MM.1S (cell line): ENCODE measurements around the gene GUCY2C.

Source experiments
- DNase-seq: peaks from one replicate; pipeline ENCODE4 v3.0.0-alpha.2; 2015
- H2AFZ ChIP-seq: fragments of 300-600 bp; sonication (generic); 2 replicates; pipeline ENCODE4 v1.6.0; 2016; ENCODE audit warnings: antibody characterized with exemption, low read length
- H3F3A ChIP-seq: fragments of 300-600 bp; sonication (generic); 2 replicates; pipeline ENCODE4 v1.6.1; 2016; ENCODE audit warnings: mild to moderate bottlenecking, antibody characterized with exemption, low read length, moderate library complexity, mixed read lengths; ENCODE audit not compliant: insufficient read depth
- H3K27ac ChIP-seq: fragments of 300-600 bp; sonication (generic); 2 replicates; pipeline ENCODE4 v1.5.1; 2016; ENCODE audit warnings: mild to moderate bottlenecking, low read length
- H3K27me3 ChIP-seq: fragments of 300-600 bp; sonication (generic); replicated peaks from 2 replicates; pipeline ENCODE4 v1.6.0; 2016; ENCODE audit warnings: low read length; ENCODE audit not compliant: insufficient read depth
- H3K36me3 ChIP-seq: fragments of 300-600 bp; sonication (generic); replicated peaks from 2 replicates; pipeline ENCODE4 v1.6.1; 2016; ENCODE audit warnings: mild to moderate bottlenecking, low read length, mixed read lengths; ENCODE audit not compliant: insufficient read depth
- H3K4me1 ChIP-seq: fragments of 300-600 bp; sonication (generic); 2 replicates; pipeline ENCODE4 v1.6.1; 2016; ENCODE audit warnings: low read length, mixed read lengths
- H3K4me2 ChIP-seq: fragments of 300-600 bp; sonication (generic); 2 replicates; pipeline ENCODE4 v1.6.0; 2016; ENCODE audit warnings: low read depth, low read length
- H3K4me3 ChIP-seq: fragments of 300-600 bp; sonication (generic); 2 replicates; pipeline ENCODE4 v1.5.1; 2016; ENCODE audit warnings: low read length, mixed read lengths
- H3K79me2 ChIP-seq: fragments of 300-600 bp; sonication (generic); 2 replicates; pipeline ENCODE4 v1.6.1; 2016; ENCODE audit warnings: mixed run types, low read length, mixed read lengths
- H3K9ac ChIP-seq: fragments of 300-600 bp; sonication (generic); 2 replicates; pipeline ENCODE4 v1.6.1; 2016; ENCODE audit warnings: low read length, mixed read lengths
- H3K9me2 ChIP-seq: fragments of 300-600 bp; sonication (generic); replicated peaks from 2 replicates; pipeline ENCODE4 v1.6.1; 2016; ENCODE audit warnings: mild to moderate bottlenecking, low read length, mixed read lengths; ENCODE audit not compliant: insufficient read depth
- H3K9me3 ChIP-seq: fragments of 300-600 bp; sonication (generic); replicated peaks from 2 replicates; pipeline ENCODE4 v1.6.1; 2016; ENCODE audit warnings: mild to moderate bottlenecking, low read length, mixed read lengths; ENCODE audit not compliant: insufficient read depth
- H4K20me1 ChIP-seq: fragments of 300-600 bp; sonication (generic); 2 replicates; pipeline ENCODE4 v1.6.1; 2016; ENCODE audit warnings: mild to moderate bottlenecking, low read length, moderate library complexity, mixed read lengths; ENCODE audit not compliant: insufficient read depth
- EZH2 ChIP-seq: fragments of 300-600 bp; sonication (generic); optimal IDR thresholded peaks from 2 replicates; pipeline ENCODE3; 2017; ENCODE audit warnings: low read depth, mild to moderate bottlenecking, antibody characterized with exemption, low read length, mixed read lengths
- EZH2phosphoT487 ChIP-seq: fragments of 300-600 bp; sonication (generic); IDR thresholded peaks from 2 replicates; pipeline ENCODE4 v1.6.1; 2018; ENCODE audit warnings: antibody characterized with exemption, low read length
- TF ChIP-seq, protein P1 (sequence below): fragments of 300-600 bp; sonication (generic); IDR thresholded peaks from 2 replicates; pipeline ENCODE4 v1.5.1; 2016; ENCODE audit warnings: antibody characterized with exemption, low read length, mixed read lengths

The GUCY2C gene

DNA sequence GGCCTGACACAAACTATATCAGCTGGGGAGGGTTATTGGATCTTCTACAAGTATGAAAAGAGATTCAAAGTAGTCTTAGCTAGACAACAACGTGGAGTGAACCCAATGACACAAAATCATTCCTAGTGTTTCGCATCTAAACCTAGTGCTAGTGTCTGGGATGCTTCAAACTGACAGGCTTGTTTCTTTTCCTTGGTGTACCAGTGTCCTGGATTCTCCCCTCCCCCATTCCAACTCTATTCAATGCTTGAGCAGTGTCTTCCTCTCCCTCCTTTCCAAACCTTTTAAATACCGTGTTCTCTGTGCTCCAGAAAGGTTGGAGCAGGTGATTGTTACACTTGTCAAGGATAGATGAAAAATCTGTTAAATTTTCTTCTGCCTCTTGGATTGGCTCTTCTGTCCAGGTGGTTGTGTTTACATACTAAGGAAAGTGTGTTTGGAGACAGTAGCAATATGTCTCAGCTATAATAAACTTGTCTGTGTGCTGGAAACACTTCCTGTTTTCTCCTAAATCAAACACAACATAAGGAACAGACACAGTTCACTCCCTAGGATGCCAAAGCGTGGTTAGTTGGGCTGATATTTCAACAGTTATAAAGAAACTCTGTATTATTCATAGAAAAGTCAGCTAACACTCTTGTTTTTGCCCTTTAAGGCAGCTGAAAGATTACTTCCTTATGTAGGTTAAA, 14.4 kb upstream of the GUCY2C start:
- no peak overlapping the region for H3K27ac ChIP-seq
- H3F3A ChIP-seq = no peaks in the 10 kb centered on the region
- no peak overlapping the region for H3K4me3 ChIP-seq
- no peaks in the 10 kb centered on the region for H3K4me1 ChIP-seq
- DNase-seq = no peak
- H3K4me2 ChIP-seq = no peak overlapping the region
- no peak overlapping the region for H3K9ac ChIP-seq
- no peak for TF ChIP-seq EZH2phosphoT487
- TF ChIP-seq EZH2 = no peak
- TF ChIP-seq, protein P1, sequence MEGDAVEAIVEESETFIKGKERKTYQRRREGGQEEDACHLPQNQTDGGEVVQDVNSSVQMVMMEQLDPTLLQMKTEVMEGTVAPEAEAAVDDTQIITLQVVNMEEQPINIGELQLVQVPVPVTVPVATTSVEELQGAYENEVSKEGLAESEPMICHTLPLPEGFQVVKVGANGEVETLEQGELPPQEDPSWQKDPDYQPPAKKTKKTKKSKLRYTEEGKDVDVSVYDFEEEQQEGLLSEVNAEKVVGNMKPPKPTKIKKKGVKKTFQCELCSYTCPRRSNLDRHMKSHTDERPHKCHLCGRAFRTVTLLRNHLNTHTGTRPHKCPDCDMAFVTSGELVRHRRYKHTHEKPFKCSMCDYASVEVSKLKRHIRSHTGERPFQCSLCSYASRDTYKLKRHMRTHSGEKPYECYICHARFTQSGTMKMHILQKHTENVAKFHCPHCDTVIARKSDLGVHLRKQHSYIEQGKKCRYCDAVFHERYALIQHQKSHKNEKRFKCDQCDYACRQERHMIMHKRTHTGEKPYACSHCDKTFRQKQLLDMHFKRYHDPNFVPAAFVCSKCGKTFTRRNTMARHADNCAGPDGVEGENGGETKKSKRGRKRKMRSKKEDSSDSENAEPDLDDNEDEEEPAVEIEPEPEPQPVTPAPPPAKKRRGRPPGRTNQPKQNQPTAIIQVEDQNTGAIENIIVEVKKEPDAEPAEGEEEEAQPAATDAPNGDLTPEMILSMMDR = no peak
- no peak overlapping the region for H2AFZ ChIP-seq
- H4K20me1 ChIP-seq = no peaks in the 10 kb centered on the region
- H3K9me3 ChIP-seq = no peaks in the 10 kb centered on the region
- no peaks in the 10 kb centered on the region for H3K27me3 ChIP-seq
- no peaks in the 10 kb centered on the region for H3K79me2 ChIP-seq
- no peaks in the 10 kb centered on the region for H3K9me2 ChIP-seq
- no peaks in the 10 kb centered on the region for H3K36me3 ChIP-seq

DNA sequence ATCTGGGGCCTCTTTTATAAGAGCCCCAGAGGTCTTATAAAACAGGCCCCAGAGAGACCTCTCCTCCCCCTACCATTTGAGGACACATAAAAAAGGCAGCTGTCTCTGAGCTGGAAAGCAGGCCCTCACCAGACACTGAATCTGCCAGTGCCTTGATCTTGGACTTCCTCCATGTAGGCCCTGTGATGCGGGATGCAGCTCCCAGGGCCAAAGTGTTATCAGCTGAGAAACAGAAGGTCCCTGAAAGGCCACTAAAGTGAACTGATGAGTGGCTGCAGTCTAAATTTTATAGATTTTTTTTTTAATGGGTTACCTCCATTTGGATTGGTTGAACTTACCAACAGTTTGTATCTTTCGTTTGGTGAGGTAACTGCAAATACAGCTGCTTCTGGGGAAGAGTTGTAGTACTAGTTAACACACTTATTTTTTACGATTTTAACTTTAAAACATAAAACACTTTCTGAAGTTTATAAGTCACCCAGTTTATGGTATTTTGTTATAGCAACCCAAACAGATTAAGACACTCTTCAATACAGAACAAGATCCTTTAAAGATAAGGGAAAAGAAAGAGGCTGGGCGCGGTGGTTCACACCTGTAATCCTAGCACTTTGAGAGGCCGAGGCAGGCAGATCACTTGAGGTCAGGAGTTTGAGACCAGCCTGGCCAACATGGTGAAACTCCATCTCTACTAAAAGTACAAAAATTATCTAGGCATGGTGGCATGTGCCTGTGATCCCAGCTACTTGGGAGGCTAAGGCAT, 5.6 kb upstream of the GUCY2C start:
- no peak overlapping the region for H3K9ac ChIP-seq

DNA sequence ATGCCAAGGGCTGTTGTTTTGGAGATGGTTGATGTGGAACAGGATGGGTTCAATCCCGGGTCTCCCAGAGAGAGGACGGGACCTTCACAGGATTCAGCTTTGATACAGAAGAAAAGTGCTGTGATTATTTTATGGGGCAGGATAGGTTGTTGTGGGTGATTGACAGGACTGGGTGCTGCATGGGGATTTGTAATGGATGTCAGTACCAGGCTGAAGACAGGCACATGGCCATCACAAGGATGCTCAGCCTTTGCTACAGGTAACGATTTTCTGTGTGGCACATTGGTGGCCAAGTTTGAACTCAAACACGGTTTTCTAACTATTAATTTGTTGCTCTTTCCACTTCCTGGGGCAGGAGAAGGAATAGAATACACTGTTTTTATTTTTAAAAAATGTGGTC, 4.5 kb upstream of the GUCY2C start:
- Histone ChIP-seq H3K4me2 (no peak overlapping the region), H3K27me3 (no peaks in the 10 kb centered on the region), H3F3A (no peaks in the 10 kb centered on the region), H3K9ac (no peak overlapping the region), H3K27ac (no peak overlapping the region), H3K36me3 (no peaks in the 10 kb centered on the region), H3K4me1 (no peaks in the 10 kb centered on the region), H3K4me3 (no peak overlapping the region), H4K20me1 (no peaks in the 10 kb centered on the region), H2AFZ (no peak overlapping the region), H3K9me2 (no peaks in the 10 kb centered on the region), H3K79me2 (no peaks in the 10 kb centered on the region), H3K9me3 (no peaks in the 10 kb centered on the region)
- no peak for DNase-seq
- no peak for TF ChIP-seq EZH2
- no peak for TF ChIP-seq EZH2phosphoT487
- TF ChIP-seq, protein P1 = no peak

More for the DNA sequence above, 5.6 kb upstream of the GUCY2C start:
- TF ChIP-seq EZH2 = no peak
- Histone ChIP-seq H3K4me2 (no peak overlapping the region), H3F3A (no peaks in the 10 kb centered on the region), H3K4me3 (no peak overlapping the region), H3K9me3 (no peaks in the 10 kb centered on the region), H3K36me3 (no peaks in the 10 kb centered on the region), H4K20me1 (no peaks in the 10 kb centered on the region), H3K9me2 (no peaks in the 10 kb centered on the region), H2AFZ (no peak overlapping the region), H3K27me3 (no peaks in the 10 kb centered on the region), H3K27ac (no peak overlapping the region), H3K4me1 (no peaks in the 10 kb centered on the region), H3K79me2 (no peaks in the 10 kb centered on the region)
- DNase-seq = no peak

DNA sequence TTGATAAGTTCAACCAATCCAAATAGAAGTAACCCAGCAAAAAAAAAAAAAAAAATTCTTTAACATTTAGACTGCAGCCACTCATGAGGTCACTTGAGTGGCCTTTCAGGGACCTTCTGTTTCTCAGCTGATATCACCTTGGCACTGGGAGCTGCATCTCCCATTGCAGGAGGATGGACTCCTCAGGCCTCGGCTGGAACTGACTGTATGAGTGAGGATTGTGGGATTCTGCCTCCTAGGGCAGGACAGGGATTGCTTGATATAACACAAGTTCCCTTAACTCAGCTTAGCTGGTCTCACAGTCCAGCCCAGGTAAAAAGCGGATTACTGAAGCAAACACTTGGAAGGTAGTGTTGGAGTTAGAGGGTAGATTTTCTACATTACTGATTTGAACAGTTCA, 3.5 kb upstream of the GUCY2C start:
- no peak overlapping the region for H3K9ac ChIP-seq
- H3F3A ChIP-seq = no peaks in the 10 kb centered on the region
- H3K4me3 ChIP-seq = no peak overlapping the region
- H3K36me3 ChIP-seq = no peaks in the 10 kb centered on the region
- no peak for DNase-seq
- no peak overlapping the region for H3K27ac ChIP-seq
- H3K79me2 ChIP-seq = no peaks in the 10 kb centered on the region
- no peaks in the 10 kb centered on the region for H4K20me1 ChIP-seq
- H3K4me1 ChIP-seq = no peaks in the 10 kb centered on the region
- TF ChIP-seq, protein P1 = no peak
- TF ChIP-seq EZH2 (no peak), EZH2phosphoT487 (no peak)
- no peaks in the 10 kb centered on the region for H3K9me2 ChIP-seq
- no peaks in the 10 kb centered on the region for H3K27me3 ChIP-seq
- no peak overlapping the region for H3K4me2 ChIP-seq
- no peaks in the 10 kb centered on the region for H3K9me3 ChIP-seq
- H2AFZ ChIP-seq = no peak overlapping the region
